Mucosa of descending colon (tissue), 3 donors: ENCODE results near the gene ANO7. TPM values are rescaled to one million over a fixed set of nuclear protein-coding genes. Genes with fewer than 3 reads are reported as not detected.

Source experiments
- ATAC-seq: fragments of 200-7000 bp; cut with Tn5 transposase; one replicate; pipeline ENCODE4 v1.9.1; 2020; ENCODE audit warnings: mild to moderate bottlenecking, moderate library complexity
- DNase-seq, 3 donors: peaks; one replicate each; pipeline ENCODE4 v3.0.0-alpha.2; 2020
- H3K36me3 ChIP-seq: fragments of 200-600 bp; one replicate; pipeline ENCODE4 v1.8.0; 2021; ENCODE audit warnings: low read depth, mild to moderate bottlenecking
- H3K4me1 ChIP-seq: fragments of 200-600 bp; one replicate; pipeline ENCODE4 v1.8.0; 2021; ENCODE audit warnings: low read depth, mild to moderate bottlenecking
- H3K4me3 ChIP-seq: fragments of 200-600 bp; one replicate; pipeline ENCODE4 v1.8.0; 2021; ENCODE audit warnings: mild to moderate bottlenecking
- H3K9me3 ChIP-seq: fragments of 200-600 bp; one replicate; pipeline ENCODE4 v1.8.0; 2021; ENCODE audit warnings: mild to moderate bottlenecking
- CTCF ChIP-seq: fragments of 200-600 bp; IDR thresholded peaks from one replicate; pipeline ENCODE4 v1.8.0; 2022; ENCODE audit warnings: antibody characterized with exemption, mild to moderate bottlenecking
- intact Hi-C, 2 donors: fragments of 100-400 bp; cut with DNase I in 1 of 2; cut with micrococcal nuclease in 1 of 2; formaldehyde crosslinking; loops; one replicate each; pipeline versions ENCODE4 v1.11.0 to v1.11.1; 2022; cut with DNase I, micrococcal nuclease
- total RNA-seq, 3 donors: library from RNA; stranded (reverse); fragmentation: NEBNext Ultra II Directional in 2 of 3; extraction: Animal tissue kit (Norgen Biotek cat#: 25700) in 2 of 3; gene quantifications; one replicate each; pipeline versions ENCODE4 v1.2.1 to v1.2.4, GENCODE V29; 2021 to 2023
- donor health status: DM: no; HTN: no; CAD: no; lungs with moderate emphysema.
- donor health status: DM: no; HTN: no; CAD: no.
- donor health status: DM: no; HTN: yes; CAD: no.

Gene ANO7
- total RNA-seq, 3 donors from 2014 or later = 33.9 to 106 (median 83.5) TPM

GRCh38 chr2:241232736-241233575 lies 44.5 kb downstream of the ANO7 start:
- H3K4me1 ChIP-seq = no peaks in the 10 kb centered on the region
- H3K36me3 ChIP-seq = peaks cover 30% of the 10 kb centered on the region
- DNase-seq = peak in 2 of 3 donors; percentile 20 to 31
- H3K4me3 ChIP-seq = no peak overlapping the region
- H3K9me3 ChIP-seq = no peaks in the 10 kb centered on the region
- TF ChIP-seq CTCF = no peak
- intact Hi-C loops = no loop called here
- no peak for ATAC-seq

GRCh38 chr2:241234066-241234790 lies 45.8 kb downstream of the ANO7 start:
- ATAC-seq (no peak), DNase-seq (peak in 2 of 3 donors; percentile 12 to 25)
- no peak for TF ChIP-seq CTCF
- peaks cover 36% of the 10 kb centered on the region for H3K36me3 ChIP-seq
- no peaks in the 10 kb centered on the region for H3K9me3 ChIP-seq
- H3K4me3 ChIP-seq = no peak overlapping the region
- H3K4me1 ChIP-seq = no peaks in the 10 kb centered on the region
- intact Hi-C loops = no loop called here

DNA sequence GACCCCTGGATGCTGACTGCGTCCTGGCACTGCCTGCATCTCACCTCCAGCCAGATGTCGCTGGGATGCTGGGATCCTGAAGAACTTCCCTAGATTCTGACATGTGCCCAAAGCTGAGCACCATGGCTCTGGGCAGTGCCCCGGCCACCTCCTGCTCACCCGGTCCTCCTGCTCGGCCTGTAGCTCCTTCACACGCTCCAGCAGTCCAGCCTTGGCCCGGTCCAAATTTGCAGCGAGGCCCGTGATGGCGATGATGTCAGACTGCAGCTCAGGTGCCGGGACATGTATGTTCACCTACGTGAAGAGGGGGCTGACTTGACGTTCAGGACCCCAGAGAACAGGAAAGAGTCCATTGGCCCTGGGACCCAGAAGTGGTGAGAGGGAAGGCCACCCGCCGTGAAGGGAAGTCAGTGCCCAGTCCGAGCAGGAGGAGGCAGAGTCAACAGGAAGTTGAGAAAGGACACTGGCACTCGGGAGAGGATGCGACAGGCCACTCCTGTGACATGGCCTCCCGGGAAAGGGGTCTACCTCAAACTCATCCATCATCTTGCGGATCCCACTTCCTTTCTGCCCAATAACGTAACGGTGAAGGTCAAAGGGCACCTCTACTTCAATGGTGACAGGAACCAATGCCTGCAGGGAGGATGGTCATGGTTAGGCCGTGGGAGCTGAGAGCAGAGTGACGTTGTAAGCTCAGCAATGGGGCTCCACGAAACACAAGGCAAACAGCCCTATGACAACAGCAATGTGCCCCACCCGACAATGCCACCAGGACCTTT lies 46.7 kb downstream of the ANO7 start:
- H3K4me3 ChIP-seq = no peak overlapping the region
- no peaks in the 10 kb centered on the region for H3K4me1 ChIP-seq
- no peaks in the 10 kb centered on the region for H3K9me3 ChIP-seq
- DNase-seq (peak in 2 of 3 donors; percentile 16 to 48), ATAC-seq (no peak)
- peaks cover 41% of the 10 kb centered on the region for H3K36me3 ChIP-seq
- no peak for TF ChIP-seq CTCF
- intact Hi-C loops = no loop called here

- Histone ChIP-seq H3K9me3 (no peaks in the 10 kb centered on the region), H3K36me3 (peaks cover 38% of the 10 kb centered on the region), H3K4me1 (no peaks in the 10 kb centered on the region), H3K4me3 (no peak overlapping the region)
- ATAC-seq (no peak), DNase-seq (peak in 1 of 3 donors; percentile 23)
- no peak for TF ChIP-seq CTCF
- intact Hi-C loops = no loop called here
Measured at GRCh38 chr2:241235859-241236593, 47.5 kb downstream of the ANO7 start.

DNA sequence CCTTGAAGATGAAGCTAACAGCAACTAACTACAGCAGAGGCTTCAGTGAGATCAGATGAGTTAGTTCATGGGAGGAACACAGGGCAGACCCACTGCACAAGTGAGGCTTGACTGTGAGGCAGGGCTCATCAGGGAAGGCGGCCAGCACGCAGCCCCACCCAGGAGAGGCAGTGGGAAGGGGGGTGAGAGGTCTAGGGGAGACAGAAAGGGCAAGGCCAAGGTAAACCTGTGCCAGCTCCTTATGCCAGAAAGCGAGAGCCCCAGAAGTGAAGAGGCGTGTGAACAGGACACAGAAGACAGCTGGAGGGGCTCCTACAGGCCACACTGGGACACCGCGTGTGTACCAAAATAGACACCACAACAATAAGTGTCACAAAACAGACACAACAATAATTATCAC lies 48.6 kb downstream of the ANO7 start:
- Histone ChIP-seq H3K4me3 (no peak overlapping the region), H3K36me3 (peaks cover 38% of the 10 kb centered on the region), H3K9me3 (no peaks in the 10 kb centered on the region), H3K4me1 (no peaks in the 10 kb centered on the region)
- DNase-seq (no peak), ATAC-seq (no peak)
- no peak for TF ChIP-seq CTCF
- intact Hi-C loops = no loop called here
